ENCODE data around the gene FCRL1. TPM values are rescaled to one million over a fixed set of nuclear protein-coding genes. Genes with fewer than 3 reads are reported as not detected.

The FCRL1 gene
- total and polyA plus RNA-seq, 4 donors, result 0.26 to 4.2 (median 3.3) TPM

DNA sequence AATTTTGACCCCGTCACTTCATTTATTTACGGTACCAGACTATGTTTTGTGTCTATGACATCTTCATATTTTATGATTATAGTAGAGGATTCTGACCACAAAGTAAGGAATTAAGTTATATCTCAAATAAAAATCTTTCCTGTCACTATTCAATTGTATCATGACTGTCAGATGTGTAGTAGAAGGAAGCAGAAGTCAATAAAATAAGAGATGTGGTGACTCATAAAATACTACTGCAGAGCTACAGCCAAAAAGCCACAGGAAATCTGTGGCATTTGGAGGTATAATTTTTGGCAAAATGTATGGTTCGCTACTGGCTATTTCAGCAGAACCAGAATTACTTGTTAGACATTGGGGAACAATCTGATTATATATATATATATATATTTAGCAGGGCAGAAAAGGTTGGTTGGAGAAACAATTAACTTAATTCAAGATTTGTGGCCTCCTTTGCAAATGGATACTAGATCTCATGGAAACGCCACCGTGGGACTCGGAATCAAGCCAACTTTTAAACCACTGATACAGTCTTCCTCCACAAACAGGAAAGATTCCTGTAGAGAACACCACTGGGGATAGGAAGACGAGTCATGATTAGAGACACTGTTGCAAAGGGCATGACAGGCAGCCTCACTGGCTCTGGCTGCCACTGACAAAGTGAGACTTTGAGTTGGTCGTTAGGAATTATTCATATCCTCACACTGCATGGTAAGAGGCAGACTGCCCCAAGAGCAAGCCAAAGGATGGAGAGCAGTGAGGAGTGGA, 48.1 kb downstream of the FCRL1 start:
- ATAC-seq (ENCODE audit: insufficient read depth, low FRiP score), result no peak
- WGBS, 2 donors, result 26 to 54% methylated on average over 8 of the region's 8 CpGs
- TF ChIP-seq, protein P1, sequence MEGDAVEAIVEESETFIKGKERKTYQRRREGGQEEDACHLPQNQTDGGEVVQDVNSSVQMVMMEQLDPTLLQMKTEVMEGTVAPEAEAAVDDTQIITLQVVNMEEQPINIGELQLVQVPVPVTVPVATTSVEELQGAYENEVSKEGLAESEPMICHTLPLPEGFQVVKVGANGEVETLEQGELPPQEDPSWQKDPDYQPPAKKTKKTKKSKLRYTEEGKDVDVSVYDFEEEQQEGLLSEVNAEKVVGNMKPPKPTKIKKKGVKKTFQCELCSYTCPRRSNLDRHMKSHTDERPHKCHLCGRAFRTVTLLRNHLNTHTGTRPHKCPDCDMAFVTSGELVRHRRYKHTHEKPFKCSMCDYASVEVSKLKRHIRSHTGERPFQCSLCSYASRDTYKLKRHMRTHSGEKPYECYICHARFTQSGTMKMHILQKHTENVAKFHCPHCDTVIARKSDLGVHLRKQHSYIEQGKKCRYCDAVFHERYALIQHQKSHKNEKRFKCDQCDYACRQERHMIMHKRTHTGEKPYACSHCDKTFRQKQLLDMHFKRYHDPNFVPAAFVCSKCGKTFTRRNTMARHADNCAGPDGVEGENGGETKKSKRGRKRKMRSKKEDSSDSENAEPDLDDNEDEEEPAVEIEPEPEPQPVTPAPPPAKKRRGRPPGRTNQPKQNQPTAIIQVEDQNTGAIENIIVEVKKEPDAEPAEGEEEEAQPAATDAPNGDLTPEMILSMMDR (IDR thresholded peaks at IDR 0.05; ENCODE audit: control extremely low read depth, extremely low read depth), result no peak

GRCh38 chr1:157770442-157771043, 49.4 kb downstream of the FCRL1 start:
- no peak overlapping the region for H3K27ac ChIP-seq (ENCODE audit: low read depth in 1 of 2, low read length in 1 of 2)
- H3K9me3 ChIP-seq (ENCODE audit: control insufficient read depth in 4 of 4, insufficient read depth in 3 of 4, low read length in 3 of 4), result no peaks in the 10 kb centered on the region
- H3K27me3 ChIP-seq (ENCODE audit: control insufficient read depth in 3 of 3, insufficient read depth in 3 of 3, low read length in 2 of 3), result no peaks in the 10 kb centered on the region
- WGBS, 2 donors, result 68 to 76% methylated on average over 9 of the region's 9 CpGs
- DNase-seq (no peak), ATAC-seq (ENCODE audit: insufficient read depth, low FRiP score) (no peak)
- no peaks in the 10 kb centered on the region for H3K36me3 ChIP-seq (ENCODE audit: control insufficient read depth in 4 of 4, insufficient read depth in 4 of 4, low read length in 4 of 4)
- no peak overlapping the region for H3K9ac ChIP-seq (ENCODE audit: insufficient read depth in 1 of 2, low read length in 2 of 2)
- no peak overlapping the region for H3K4me3 ChIP-seq
- H3K4me1 ChIP-seq (ENCODE audit: control insufficient read depth in 5 of 5, insufficient read depth in 5 of 5, low read length in 5 of 5), result no peaks in the 10 kb centered on the region
- TF ChIP-seq, protein P1 (IDR thresholded peaks at IDR 0.05; ENCODE audit: control extremely low read depth, extremely low read depth), result no peak

More for the DNA sequence above, 48.1 kb downstream of the FCRL1 start:
- Histone ChIP-seq H3K27me3 (ENCODE audit: control insufficient read depth in 3 of 3, insufficient read depth in 3 of 3, low read length in 2 of 3) (no peaks in the 10 kb centered on the region), H3K4me1 (ENCODE audit: control insufficient read depth in 5 of 5, insufficient read depth in 5 of 5, low read length in 5 of 5) (no peaks in the 10 kb centered on the region), H3K36me3 (ENCODE audit: control insufficient read depth in 4 of 4, insufficient read depth in 4 of 4, low read length in 4 of 4) (no peaks in the 10 kb centered on the region), H3K9me3 (ENCODE audit: control insufficient read depth in 4 of 4, insufficient read depth in 3 of 4, low read length in 3 of 4) (no peaks in the 10 kb centered on the region), H3K9ac (ENCODE audit: insufficient read depth in 1 of 2, low read length in 2 of 2) (no peak overlapping the region), H3K4me3 (no peak overlapping the region), H3K27ac (ENCODE audit: low read depth in 1 of 2, low read length in 1 of 2) (no peak overlapping the region)
- no peak for DNase-seq

GRCh38 chr1:157766792-157767191, 53.1 kb downstream of the FCRL1 start:
- TF ChIP-seq, protein P1 (IDR thresholded peaks at IDR 0.05; ENCODE audit: control extremely low read depth, extremely low read depth), result no peak
- ATAC-seq (ENCODE audit: insufficient read depth, low FRiP score), result no peak
- H3K4me3 ChIP-seq, result no peak overlapping the region
- H3K9ac ChIP-seq (ENCODE audit: insufficient read depth in 1 of 2, low read length in 2 of 2), result no peak overlapping the region
- H3K4me1 ChIP-seq (ENCODE audit: control insufficient read depth in 5 of 5, insufficient read depth in 5 of 5, low read length in 5 of 5), result no peaks in the 10 kb centered on the region
- no peaks in the 10 kb centered on the region for H3K27me3 ChIP-seq (ENCODE audit: control insufficient read depth in 3 of 3, insufficient read depth in 3 of 3, low read length in 2 of 3)
- no peak for DNase-seq
- H3K9me3 ChIP-seq (ENCODE audit: control insufficient read depth in 4 of 4, insufficient read depth in 3 of 4, low read length in 3 of 4), result peaks cover 0 to 4% (median 0%) of the 10 kb centered on the region in 4 donors
- no peak overlapping the region for H3K27ac ChIP-seq (ENCODE audit: low read depth in 1 of 2, low read length in 1 of 2)
- H3K36me3 ChIP-seq (ENCODE audit: control insufficient read depth in 4 of 4, insufficient read depth in 4 of 4, low read length in 4 of 4), result no peaks in the 10 kb centered on the region

All from lung (tissue), 12 donors.